ENCODE measurements around the gene SMC4.

The SMC4 gene

DNA sequence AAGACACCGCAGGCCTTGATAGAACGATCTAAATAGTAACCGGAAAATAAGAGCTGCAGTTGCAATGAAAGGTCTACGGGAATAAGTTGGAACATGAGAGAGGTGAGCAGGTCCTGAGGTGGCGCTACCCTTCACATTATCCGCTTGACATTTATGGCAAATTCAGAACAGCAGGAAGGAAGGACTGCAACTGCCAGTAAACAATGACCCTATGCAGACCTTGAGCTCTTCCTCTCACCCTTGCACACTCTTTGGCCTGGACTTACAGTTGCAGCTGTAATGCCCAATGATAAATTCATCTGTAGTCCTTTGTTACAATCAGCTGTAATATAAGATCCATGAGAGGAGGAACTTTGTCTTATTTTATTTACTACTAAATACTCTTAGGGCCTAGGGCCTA lies 82.4 kb downstream of the SMC4 start:
- no peaks in the 10 kb centered on the region for H3K9me3 ChIP-seq (ENCODE audit: low read depth, low read length)
- no peaks in the 10 kb centered on the region for H3K36me3 ChIP-seq (ENCODE audit: insufficient read depth, low read length)
- DNase-seq (ENCODE audit: low read depth, low spot score), result no peak
- TF ChIP-seq POLR2AphosphoS5 (IDR thresholded peaks at IDR 0.05; ENCODE audit: borderline replicate concordance, low read depth, low read length) (no peak), EZH2 (IDR thresholded peaks at IDR 0.05) (no peak), FOXP2 (optimal IDR thresholded peaks at IDR 0.05; ENCODE audit: control extremely low read depth, extremely low read length, insufficient read depth) (no peak)
- H3K27ac ChIP-seq, result no peak overlapping the region
- no peak overlapping the region for H3K9ac ChIP-seq (ENCODE audit: insufficient read length)
- no peak overlapping the region for H3K4me3 ChIP-seq

DNA sequence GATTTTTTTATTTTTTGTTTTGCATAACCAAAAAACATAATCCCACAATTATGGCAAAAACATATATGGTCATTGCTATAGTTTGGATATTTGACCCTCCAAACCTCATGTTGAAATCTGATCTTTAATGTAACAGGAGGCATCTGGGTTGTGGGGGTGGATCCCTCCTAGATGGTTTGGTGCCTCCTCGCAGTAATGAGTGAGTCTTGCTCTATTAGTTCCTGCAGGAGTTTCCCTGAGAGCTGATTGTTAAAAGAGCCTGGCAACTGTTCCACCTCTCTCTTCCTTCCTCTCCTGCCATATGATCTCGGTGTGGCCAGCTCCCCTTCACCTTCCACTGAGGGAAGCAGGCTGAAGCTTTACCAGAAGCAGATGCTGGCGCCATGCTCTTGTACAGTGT lies 83.3 kb downstream of the SMC4 start:
- Histone ChIP-seq H3K4me3 (no peak overlapping the region), H3K36me3 (ENCODE audit: insufficient read depth, low read length) (no peaks in the 10 kb centered on the region), H3K9me3 (ENCODE audit: low read depth, low read length) (no peaks in the 10 kb centered on the region), H3K27ac (no peak overlapping the region), H3K9ac (ENCODE audit: insufficient read length) (no peak overlapping the region)
- no peak for DNase-seq (ENCODE audit: low read depth, low spot score)
- no peak for TF ChIP-seq FOXP2 (optimal IDR thresholded peaks at IDR 0.05; ENCODE audit: control extremely low read depth, extremely low read length, insufficient read depth)
- no peak for TF ChIP-seq EZH2 (IDR thresholded peaks at IDR 0.05)
- TF ChIP-seq POLR2AphosphoS5 (IDR thresholded peaks at IDR 0.05; ENCODE audit: borderline replicate concordance, low read depth, low read length), result no peak
